H1 (cell line): ENCODE measurements around the gene IL31RA. TPM values are rescaled to one million over a fixed set of nuclear protein-coding genes. Genes with fewer than 3 reads are reported as not detected.

Experiments used
- polyA plus RNA-seq, 7 experiments: library from polyadenylated mRNA; depleted of rRNA in 3 of 7; stranded (reverse) in 5 of 7; unstranded in 2 of 7; fragments of >200 nt in 5 of 7; fragments of 200-250 nt in 2 of 7; gene quantifications; 1 replicate in 5 of 7; 2 replicates in 1 of 7; 4 replicates in 1 of 7; pipeline versions ENCODE4 v1.2.1 to v1.2.3, GENCODE V29; 2011 to 2013; ENCODE audit warnings: missing spikeins in 2 of 7, mixed read lengths in 2 of 7
- small RNA-seq: library from polyadenylated mRNA; stranded (forward); fragments of <200 nt; extraction: miRNeasy Mini kit (QIAGEN cat#:217004); gene quantifications from one replicate; pipeline ENCODE3, GENCODE V24; 2013; ENCODE audit not compliant: insufficient read depth
- total RNA-seq: library from RNA; stranded (reverse); fragmentation: NEBNext Ultra II Directional; extraction: Animal tissue kit (Norgen Biotek cat#: 25700); gene quantifications from 2 replicates; pipeline ENCODE4 v1.2.1, GENCODE V29; 2021

IL31RA gene
- total and polyA plus RNA-seq, 2 of the 8 experiments (the other 6 are each of a cell fraction or from before 2014, with no cell fraction given), result not detected

Small RNA genes lying within 50 kb of the gene (small RNA-seq; reads per million reads assigned to genes)
- gene AC016596.1, result not detected

Other genes with a start within 250 kb of the IL31RA start
- 42.2 and 43.7 TPM in 2 replicates for gene SLC38A9, start 139.0 kb upstream of the IL31RA start, total RNA-seq
- gene SLC38A9, start 139.0 kb upstream of the IL31RA start, polyA plus RNA-seq (2011; rRNA removed), result 15.3 and 29.2 TPM in 2 replicates
- 0.15 TPM in 1 of 2 replicates, not detected in the other for gene DDX4, start 113.3 kb upstream of the IL31RA start, total RNA-seq
- 0.03 TPM in 1 of 2 replicates, not detected in the other for gene DDX4, start 113.3 kb upstream of the IL31RA start, polyA plus RNA-seq (2011; rRNA removed)
- gene IL6ST, start 143.6 kb downstream of the IL31RA start, total RNA-seq, result 9.6 and 11.1 TPM in 2 replicates
- gene IL6ST, start 143.6 kb downstream of the IL31RA start, polyA plus RNA-seq (2011; rRNA removed), result 0.82 and 1.4 TPM in 2 replicates